Panc1 (cell line): ENCODE data around the gene ESR2. TPM values are rescaled to one million over a fixed set of nuclear protein-coding genes. Genes with fewer than 3 reads are reported as not detected.
A peak's percentile ranks its signal among the peaks of the same experiment; 100 is the strongest.

ENCODE experiments used
- ATAC-seq: fragments of 200-7000 bp; cut with Tn5 transposase; 2 replicates; pipeline ENCODE4 v1.9.1; 2020; ENCODE audit warnings: mild to moderate bottlenecking, moderate library complexity
- BruUV-seq: library from RNA; stranded (reverse); fragments of 400-500 nt; replicated peaks from 2 replicates; lab custom pipeline; 2021; lab: Mats Ljungman, UMichigan
- CTCF ChIA-PET: fragments of 300-600 bp; sonication (Branson Sonifier 250); formaldehyde crosslinking; loops from one replicate; lab custom pipeline; 2022; ENCODE audit warnings: antibody characterized with exemption; lab: Charles Lee
- POLR2A ChIA-PET: fragments of 300-600 bp; sonication (Branson Sonifier 250); formaldehyde crosslinking; loops from one replicate; lab custom pipeline; 2022; ENCODE audit warnings: antibody characterized with exemption; lab: Charles Lee
- DNase-seq: peaks from one replicate; pipeline ENCODE4 v3.0.0-alpha.2; 2010; ENCODE audit warnings: low read depth, low spot score
- H3K27ac ChIP-seq: 2 replicates; pipeline ENCODE4 v1.5.1; 2011; ENCODE audit warnings: mild to moderate bottlenecking, low read length, inconsistent platforms
- H3K27me3 ChIP-seq: fragments of 200-500 bp; sonication (Bioruptor generic); 2 replicates; pipeline ENCODE4 v1.6.0; 2014; ENCODE audit warnings: low read length, inconsistent platforms; ENCODE audit not compliant: control insufficient read depth, insufficient read depth
- H3K36me3 ChIP-seq: fragments of 200-500 bp; sonication (Bioruptor generic); 2 replicates; pipeline ENCODE4 v1.5.1; 2014; ENCODE audit warnings: inconsistent platforms, mild to moderate bottlenecking, low read length, moderate library complexity; ENCODE audit not compliant: control insufficient read depth, insufficient read depth
- H3K4me1 ChIP-seq: 2 replicates; pipeline ENCODE4 v1.5.1; 2011; ENCODE audit warnings: inconsistent platforms, mild to moderate bottlenecking, low read length, moderate library complexity; ENCODE audit not compliant: control insufficient read depth, insufficient read depth
- H3K4me3 ChIP-seq, 2 experiments: 2 replicates each; pipeline ENCODE4 v1.5.1; 2011 to 2012; ENCODE audit warnings: low read depth in 2 of 2, low read length in 2 of 2, mild to moderate bottlenecking in 2 of 2, inconsistent platforms in 1 of 2, moderate library complexity in 1 of 2
- H3K9me3 ChIP-seq: fragments of 200-500 bp; sonication (Bioruptor generic); 2 replicates; pipeline ENCODE4 v1.5.1; 2014; ENCODE audit warnings: low read depth, mild to moderate bottlenecking, inconsistent platforms, low read length, moderate library complexity; ENCODE audit not compliant: control insufficient read depth, insufficient read depth
- CTCF ChIP-seq: fragments of 450-650 bp; IDR thresholded peaks from 2 replicates; pipeline ENCODE4 v1.5.1; 2017; ENCODE audit warnings: mild to moderate bottlenecking
- POLR2AphosphoS5 ChIP-seq: IDR thresholded peaks from 2 replicates; pipeline ENCODE4 v1.6.1; 2012; ENCODE audit warnings: mild to moderate bottlenecking, low read depth, low read length, moderate library complexity
- REST ChIP-seq, 2 experiments: IDR thresholded peaks; 2 replicates each; pipeline ENCODE4 v1.6.1; 2011 to 2012; ENCODE audit warnings: low read depth in 2 of 2, control low read depth in 1 of 2, low read length in 1 of 2, mild to moderate bottlenecking in 1 of 2, moderate library complexity in 1 of 2; ENCODE audit not compliant: insufficient read depth in 1 of 2
- SIN3A ChIP-seq: IDR thresholded peaks from 2 replicates; pipeline ENCODE4 v1.6.1; 2012; ENCODE audit warnings: low read depth, mild to moderate bottlenecking, low read length, moderate library complexity, borderline replicate concordance; ENCODE audit not compliant: insufficient read depth
- TCF7L2 ChIP-seq: IDR thresholded peaks from 2 replicates; pipeline ENCODE4 v1.6.1; 2011; ENCODE audit warnings: mild to moderate bottlenecking, low read depth, low read length, inconsistent platforms
- in situ Hi-C: cut with HindIII; loops from 2 replicates; pipeline ENCODE4 v1.10.0; 2016; ENCODE audit warnings: low sequenced_read_pairs, low pct_unique_long_range_greater_than_20kb
- intact Hi-C: fragments of 100-400 bp; cut with micrococcal nuclease; formaldehyde crosslinking; loops from one replicate; pipeline ENCODE4 v1.10.0; 2022; ENCODE audit not compliant: unreplicated experiment
- total RNA-seq: library from RNA; stranded (reverse); gene quantifications from one replicate; pipeline ENCODE4 v1.2.1, GENCODE V29; 2021; ENCODE audit not compliant: unreplicated experiment

Gene ESR2
- total RNA-seq, 1 experiment from 2014 or later = not detected

- Histone ChIP-seq H3K27me3 (no peaks in the 10 kb centered on the region), H3K27ac (no peak overlapping the region), H3K36me3 (no peaks in the 10 kb centered on the region), H3K9me3 (no peaks in the 10 kb centered on the region), H3K4me1 (no peaks in the 10 kb centered on the region), H3K4me3 (no peak overlapping the region)
- DNase-seq (no peak), ATAC-seq (no peak)
- BruUV-seq = no TSS peak
- no peak for TF ChIP-seq REST (IDR thresholded peaks at IDR 0.05; ENCODE audit: insufficient read depth in 1 of 2, low read depth in 2 of 2, low read length in 1 of 2)
- no peak for TF ChIP-seq CTCF
- no peak for TF ChIP-seq TCF7L2
- no peak for TF ChIP-seq POLR2AphosphoS5
- no peak for TF ChIP-seq SIN3A
- POLR2A ChIA-PET = no interaction called here
- CTCF ChIA-PET = no interaction called here
- in situ Hi-C loops (no loop called here), intact Hi-C loops (no loop called here)
Observed at GRCh38 chr14:64197996-64198395, 96.2 kb downstream of the ESR2 start.

- Histone ChIP-seq H3K27ac (no peak overlapping the region), H3K4me3 (peak overlapping the region in 1 of 2 experiments; percentile 22; a peak in 1 of 4 replicates), H3K36me3 (no peaks in the 10 kb centered on the region), H3K27me3 (no peaks in the 10 kb centered on the region), H3K9me3 (no peaks in the 10 kb centered on the region), H3K4me1 (no peaks in the 10 kb centered on the region)
- ATAC-seq (no peak), DNase-seq (no peak)
- in situ Hi-C loops (no loop called here), intact Hi-C loops (no loop called here)
- no TSS peak for BruUV-seq
- POLR2A ChIA-PET = no interaction called here
- TF ChIP-seq CTCF (no peak), SIN3A (no peak), REST (IDR thresholded peaks at IDR 0.05; ENCODE audit: insufficient read depth in 1 of 2, low read depth in 2 of 2, low read length in 1 of 2) (no peak), TCF7L2 (no peak), POLR2AphosphoS5 (no peak)
- CTCF ChIA-PET = no interaction called here
Observed at GRCh38 chr14:64196814-64197411, 97.3 kb downstream of the ESR2 start.
